Left ventricle myocardium superior (tissue), 1 donor: Measurements from ENCODE around the gene ADCY3. TPM values are rescaled to one million over a fixed set of nuclear protein-coding genes. Genes with fewer than 3 reads are reported as not detected.

Experiments
- ATAC-seq: fragments of 200-7000 bp; cut with Tn5 transposase; one replicate; pipeline ENCODE4 v1.9.1; 2020; ENCODE audit warnings: mild to moderate bottlenecking, moderate library complexity
- DNase-seq: peaks from one replicate; pipeline ENCODE4 v3.0.0-alpha.2; 2020
- intact Hi-C: fragments of 100-400 bp; cut with micrococcal nuclease; formaldehyde crosslinking; loops from one replicate; pipeline ENCODE4 v1.11.0; 2022
- total RNA-seq: library from RNA; stranded (reverse); fragmentation: NEBNext Ultra II Directional; extraction: Animal tissue kit (Norgen Biotek cat#: 25700); gene quantifications from one replicate; pipeline ENCODE4 v1.2.1, GENCODE V29; 2021
- donor health status: DM: no; HTN: yes; CAD: no; lungs with severe emphysema.

ADCY3 gene
- total RNA-seq, 1 donor from 2014 or later: 14.6 TPM

DNA sequence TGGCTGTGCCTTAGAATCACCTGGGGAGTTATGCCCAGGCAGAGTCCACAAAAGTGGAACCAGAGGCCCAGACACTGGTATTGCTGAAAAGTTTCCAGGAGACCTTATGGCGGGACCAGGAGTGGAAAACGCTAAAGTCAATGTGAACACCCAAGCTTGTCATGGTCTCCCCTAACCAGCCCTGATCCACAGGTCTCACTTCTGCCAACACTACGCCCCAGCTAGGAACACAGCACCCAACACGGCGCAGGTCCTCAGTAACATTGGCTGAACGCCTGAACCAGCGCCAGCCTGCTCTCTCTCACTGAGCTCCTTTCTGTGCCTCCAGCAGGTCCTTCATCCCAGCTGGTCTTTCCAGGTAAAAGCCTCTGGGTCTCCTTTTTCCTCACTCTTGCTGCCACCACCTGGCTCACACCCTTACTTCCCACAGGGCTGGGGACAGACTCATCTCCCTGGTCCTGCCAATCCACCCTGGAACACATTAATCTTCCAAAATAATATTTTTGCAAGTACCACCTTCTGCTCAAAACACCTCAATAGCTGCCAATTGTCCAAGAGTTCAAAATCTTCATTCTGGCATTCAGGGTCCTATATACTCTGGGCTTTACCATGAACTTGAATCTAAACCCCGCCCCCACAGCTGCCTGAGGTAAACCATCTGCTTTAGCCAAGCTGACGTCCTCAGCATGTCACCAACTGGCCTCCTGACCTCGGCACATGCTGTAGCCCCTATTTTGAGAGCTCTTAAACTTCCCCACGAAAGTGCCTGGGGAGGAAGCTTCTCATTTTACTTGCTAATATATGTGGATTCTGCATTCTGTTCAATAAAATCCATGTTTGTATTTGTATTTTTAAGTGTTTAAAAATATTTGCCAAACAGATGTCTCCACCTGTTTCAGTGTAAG lies 34.6 kb downstream of the ADCY3 start:
- no peak for DNase-seq

DNA sequence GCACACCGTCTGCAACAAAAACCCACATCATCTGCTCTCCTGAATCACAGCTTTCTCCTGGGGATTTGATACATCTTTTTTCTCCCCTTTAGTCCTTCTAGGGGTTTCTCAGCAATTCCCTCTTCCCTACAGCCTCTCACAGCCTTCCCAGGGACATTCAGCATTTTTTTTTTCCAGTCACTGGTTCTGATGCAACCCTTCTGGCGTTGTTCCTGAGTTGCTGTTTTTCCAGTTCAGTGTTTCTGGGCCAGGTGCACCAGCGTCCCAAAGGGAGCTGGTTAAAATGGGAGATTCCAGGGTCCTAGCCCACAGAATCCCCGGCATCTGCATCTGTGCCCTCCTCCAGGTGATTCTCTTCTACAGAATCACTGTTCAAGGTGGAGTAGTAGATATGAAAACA lies 36.1 kb downstream of the ADCY3 start:
- peak; percentile 80 for ATAC-seq
- intact Hi-C loops: no loop called here

More for the DNA sequence above, 34.6 kb downstream of the ADCY3 start:
- intact Hi-C loops: no loop called here
- no peak for ATAC-seq

DNA sequence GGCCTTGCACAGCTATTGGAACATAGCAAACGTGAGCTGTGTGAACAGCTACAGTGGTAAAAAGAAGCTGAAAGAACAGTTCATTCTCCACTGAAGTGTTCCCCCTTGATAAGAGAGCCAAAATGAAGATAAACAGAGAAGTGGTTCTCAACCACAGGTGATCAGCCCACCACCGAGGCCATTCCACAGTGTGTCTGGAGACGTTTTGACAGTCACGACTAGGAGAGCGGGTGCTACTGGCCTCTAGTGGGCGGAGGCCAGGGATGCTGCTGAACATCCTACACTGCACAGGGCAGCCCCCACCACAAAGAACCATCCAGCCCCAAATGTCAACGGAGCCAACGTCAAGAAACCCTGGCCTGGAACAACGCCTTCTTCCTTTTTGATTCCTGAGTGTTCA lies 38.4 kb downstream of the ADCY3 start:
- no peak for ATAC-seq
- DNase-seq: no peak
- intact Hi-C loops: no loop called here

More for the DNA sequence above, 36.1 kb downstream of the ADCY3 start:
- DNase-seq: no peak

DNA sequence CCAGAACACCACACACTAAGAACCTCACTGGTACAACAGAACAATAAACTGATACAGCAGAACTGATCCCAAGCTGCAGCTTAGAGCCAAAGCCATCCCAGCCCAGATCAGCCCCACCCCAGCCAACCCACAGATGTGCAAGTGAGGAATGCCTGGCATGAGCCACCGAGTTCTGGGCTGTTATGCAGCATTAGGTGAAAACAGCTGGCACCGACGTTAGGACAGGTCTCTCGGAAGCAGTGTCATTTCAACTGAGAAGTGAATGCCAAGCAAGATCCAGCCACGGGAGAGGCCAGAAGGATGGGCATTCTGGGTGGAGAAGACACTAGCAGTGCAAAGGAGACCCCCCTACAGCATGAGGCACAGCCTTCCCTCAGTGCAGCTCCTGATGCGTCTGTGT lies 38.9 kb downstream of the ADCY3 start:
- DNase-seq (no peak), ATAC-seq (no peak)
- intact Hi-C loops: no loop called here

DNA sequence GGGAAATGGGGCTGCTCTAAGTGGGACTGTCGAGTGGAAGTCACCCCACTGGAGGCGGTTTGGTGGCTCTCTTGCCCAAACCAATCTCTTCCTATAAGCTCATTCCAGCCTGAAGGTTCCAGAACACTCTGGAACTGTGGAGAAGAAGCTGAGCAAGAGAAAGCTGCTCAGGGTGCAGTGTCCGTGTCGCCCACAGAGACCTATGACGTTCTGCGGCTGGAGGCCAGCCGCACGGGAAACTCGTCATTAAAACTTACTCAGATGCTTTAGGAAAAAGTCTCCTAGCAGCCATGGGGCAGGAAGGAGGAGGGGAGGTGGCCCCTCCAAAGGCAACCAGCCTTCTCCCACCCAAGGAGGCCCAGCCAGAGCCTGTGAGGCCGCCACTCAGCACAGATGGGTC lies 41.7 kb downstream of the ADCY3 start:
- DNase-seq (no peak), ATAC-seq (no peak)
- intact Hi-C loops: no loop called here

DNA sequence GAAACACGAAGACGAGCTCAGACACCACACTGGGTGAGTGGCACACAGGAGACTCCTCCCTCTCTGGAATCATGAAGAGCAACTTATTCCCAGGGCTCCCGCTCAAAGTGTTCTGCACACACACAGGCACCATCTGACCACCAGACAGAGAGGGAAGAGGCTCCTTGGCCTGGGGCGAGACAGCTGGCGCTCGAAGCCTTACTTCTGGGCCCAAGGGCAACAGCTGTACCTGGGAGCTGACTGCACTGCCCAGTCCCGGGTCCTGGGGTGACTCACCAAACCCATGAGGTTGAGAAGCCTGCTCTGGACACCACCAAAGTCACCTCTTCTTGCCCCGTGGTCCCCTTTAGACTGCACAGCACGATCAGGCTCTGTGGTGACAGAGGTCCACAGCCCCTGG lies 42.4 kb downstream of the ADCY3 start:
- no peak for DNase-seq
- intact Hi-C loops: no loop called here
- ATAC-seq: no peak

DNA sequence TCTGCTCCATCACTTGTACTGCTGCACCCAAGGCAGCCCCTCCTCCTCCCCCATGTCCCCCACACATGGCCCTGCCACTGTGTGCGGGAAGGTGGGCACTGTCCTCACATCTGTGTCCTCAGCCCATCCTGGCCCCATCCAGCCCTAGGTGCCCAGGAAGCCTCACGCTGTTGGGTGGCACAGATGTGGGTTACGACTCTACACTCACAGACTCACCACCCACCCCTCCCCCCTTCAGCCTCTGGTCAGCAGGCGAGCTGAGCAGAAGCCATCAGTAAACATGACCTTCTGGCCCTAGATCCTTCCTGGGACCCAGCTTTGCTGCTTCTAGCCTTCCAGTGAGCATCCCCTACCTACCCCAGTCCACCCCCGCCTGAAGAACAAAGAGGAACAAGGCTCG lies 43.0 kb downstream of the ADCY3 start:
- intact Hi-C loops: no loop called here
- ATAC-seq (no peak), DNase-seq (no peak)

DNA sequence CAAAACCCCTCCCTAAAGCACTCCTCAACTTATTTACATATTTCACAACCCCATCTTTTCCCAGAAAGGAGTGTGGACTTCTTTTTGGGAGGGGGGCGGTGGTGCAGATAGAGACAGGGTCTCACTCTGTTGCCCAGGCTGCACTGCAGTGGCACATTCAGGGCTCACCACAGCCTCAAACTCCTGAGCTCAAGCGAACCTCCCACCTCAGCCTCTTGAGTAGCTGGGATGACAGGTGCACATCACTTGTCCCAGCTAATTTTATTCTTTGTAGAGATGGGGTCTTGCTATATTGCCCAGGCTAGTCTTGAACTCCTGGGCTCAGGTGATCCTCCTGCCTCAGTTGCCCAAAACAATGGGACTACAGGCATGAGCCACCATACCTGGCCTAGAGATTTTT lies 44.1 kb downstream of the ADCY3 start:
- DNase-seq (no peak), ATAC-seq (no peak)
- intact Hi-C loops: no loop called here

DNA sequence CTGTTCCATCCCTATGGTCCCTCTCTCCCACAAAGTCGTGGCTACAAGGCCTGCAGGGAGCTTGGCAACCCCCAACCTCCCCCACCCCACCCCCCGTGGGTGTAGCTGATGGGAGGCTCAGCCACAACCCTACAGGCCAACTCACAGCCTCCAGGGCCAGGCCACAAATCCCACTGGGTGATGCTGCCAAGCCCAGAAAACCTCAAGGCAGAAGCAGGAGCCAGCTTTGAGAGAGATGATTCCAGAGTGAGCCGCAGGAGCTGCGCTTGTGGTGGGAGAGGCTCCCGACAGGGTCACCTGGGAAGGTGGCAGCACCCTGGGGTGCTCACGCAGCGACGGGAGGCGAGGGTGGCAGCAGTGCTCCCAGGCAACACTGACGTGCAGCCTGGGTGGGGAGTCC lies 44.8 kb downstream of the ADCY3 start:
- no peak for DNase-seq
- intact Hi-C loops: no loop called here
- no peak for ATAC-seq

DNA sequence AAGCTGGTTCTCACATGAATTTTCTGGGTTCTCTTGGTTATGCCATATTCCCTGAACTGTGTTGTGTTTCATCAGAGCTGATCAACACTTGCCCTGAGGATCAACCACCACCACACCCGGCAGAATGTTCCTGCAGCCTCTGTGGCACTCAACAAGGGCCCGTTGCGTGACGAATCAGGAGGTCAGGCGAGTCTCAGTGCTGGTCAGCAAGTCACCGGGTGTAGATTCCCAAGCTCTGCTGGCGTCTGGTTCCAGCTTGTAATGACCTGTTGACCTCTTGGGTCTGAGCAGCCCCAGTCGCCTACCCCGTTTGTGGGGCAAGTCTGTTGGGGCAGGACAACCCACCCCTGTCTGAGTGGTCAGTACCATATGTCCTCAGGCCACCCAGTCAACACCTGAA lies 46.0 kb downstream of the ADCY3 start:
- peak; percentile 6 for ATAC-seq
- intact Hi-C loops: no loop called here
- DNase-seq: no peak

DNA sequence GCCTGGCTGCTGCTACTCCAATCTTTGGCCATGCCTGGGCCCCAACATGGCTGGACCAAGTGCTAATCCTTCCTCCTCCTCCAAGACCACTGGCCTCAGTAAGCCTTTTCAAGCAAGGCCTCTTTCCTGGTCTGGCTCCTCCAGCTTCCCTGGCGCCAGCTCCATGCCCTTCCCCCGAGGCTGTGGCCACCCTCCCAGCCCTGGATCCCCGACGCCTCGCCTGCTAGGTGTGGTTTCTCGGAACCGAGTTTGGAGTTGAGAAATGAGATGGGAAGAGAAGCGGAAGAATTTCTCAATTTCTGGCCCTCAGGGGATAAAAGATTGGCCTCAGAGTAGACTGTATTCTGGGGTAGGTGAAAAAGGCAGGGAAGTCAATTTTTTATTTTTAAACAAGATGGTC lies 46.4 kb downstream of the ADCY3 start:
- ATAC-seq (peak; percentile 68), DNase-seq (peak; percentile 62)

DNA sequence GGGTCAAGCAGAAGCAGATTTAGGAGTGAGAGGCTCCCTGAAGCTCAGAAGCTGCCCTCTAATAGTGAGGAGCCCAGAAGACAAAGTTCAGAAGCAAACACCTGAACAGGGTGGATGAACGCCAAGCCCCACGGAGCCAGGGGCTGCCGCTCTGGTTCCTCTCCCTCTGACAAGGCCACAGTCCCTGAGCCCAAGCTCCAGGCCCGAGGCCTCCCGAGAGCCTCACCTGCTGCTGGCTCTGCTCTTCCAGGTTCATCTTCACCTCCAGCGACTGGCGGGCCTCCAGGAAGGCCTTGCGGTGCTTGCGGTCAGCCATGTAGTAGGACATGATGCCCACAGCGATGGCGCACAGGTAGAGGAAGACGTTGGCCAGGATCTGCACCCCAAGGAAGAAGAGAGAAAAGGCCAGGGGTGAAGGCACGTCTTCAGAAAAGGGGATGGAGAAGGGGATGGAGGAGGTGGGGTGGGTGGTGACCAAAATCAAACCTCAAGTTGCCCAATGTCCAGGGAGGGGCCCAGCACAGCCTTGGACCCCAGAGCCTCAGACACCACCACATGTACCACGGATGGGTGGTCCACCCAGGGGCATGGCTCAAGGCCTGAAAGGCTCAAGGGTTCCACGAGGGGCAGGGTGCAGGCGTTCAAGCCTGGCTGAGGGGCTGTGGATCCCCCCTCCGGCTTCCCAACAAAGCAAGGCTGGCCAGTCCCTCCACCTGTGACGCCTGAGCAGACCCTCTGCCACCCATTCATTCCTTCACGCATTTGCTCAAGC lies 47.5 kb downstream of the ADCY3 start:
- ATAC-seq (no peak), DNase-seq (no peak)
- intact Hi-C loops: no loop called here

More for the DNA sequence above, 46.4 kb downstream of the ADCY3 start:
- intact Hi-C loops: no loop called here

DNA sequence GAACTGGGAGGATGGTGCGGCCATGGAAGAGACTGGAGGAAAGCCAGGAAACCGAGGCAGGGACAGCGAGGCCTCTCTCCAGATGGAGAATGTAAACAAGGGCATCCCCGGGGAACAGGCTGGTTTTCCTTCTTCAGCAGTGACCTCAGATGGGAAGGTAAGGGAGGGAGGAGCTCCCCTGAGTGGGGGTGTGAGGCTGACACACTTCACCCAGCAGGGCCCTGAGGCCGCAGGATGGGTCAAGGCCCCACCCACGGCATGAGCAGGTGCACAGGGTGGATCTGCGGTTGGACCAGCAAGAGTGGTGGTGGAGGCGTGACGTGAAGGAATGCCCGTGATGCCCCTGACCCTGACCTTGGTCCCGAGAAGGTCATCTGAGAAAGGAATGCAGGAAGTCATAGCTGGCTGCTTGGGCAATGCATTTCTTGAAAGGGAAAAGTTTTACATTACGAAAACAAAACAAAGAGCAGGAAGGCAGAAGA lies 48.1 kb downstream of the ADCY3 start:
- peak; percentile 61 for ATAC-seq
- no peak for DNase-seq
- intact Hi-C loops: no loop called here

DNA sequence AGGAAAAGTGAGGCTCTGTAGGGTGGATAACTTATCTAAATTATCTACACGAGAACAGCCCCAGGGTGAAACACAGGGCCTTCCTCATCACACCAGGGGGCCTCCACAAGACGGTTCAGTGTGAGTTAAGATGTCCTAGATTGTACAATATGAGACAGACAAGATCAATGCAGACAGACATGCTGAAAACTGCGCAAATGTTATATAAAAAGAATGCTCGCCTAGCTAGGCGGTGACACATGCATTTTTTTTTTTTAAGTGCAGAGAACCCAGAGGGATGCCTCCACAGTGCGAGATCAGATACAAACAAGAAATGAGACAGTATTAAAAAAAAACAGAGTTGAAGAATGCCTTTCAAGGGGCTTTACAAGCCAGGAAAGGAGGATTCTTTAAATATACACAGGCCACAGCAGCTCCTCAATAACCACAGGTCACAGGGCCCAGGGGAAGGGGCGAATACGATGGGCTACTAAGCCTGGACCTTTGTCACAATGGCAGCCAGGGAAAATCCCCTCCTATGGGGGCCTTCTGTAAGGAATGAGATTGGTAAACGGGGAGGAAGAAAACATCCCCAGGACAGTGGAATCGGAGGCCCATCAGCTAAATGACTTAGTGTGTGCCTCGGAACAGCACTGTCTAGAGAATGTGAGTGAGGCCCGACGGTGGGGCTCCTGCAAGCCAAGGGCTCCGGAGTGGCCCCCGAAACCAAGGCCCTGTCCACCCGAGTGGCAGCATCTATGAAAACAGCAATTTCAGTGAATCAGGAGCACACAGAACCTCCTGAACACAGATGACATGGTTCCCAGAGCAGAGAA lies 48.9 kb downstream of the ADCY3 start:
- DNase-seq (no peak), ATAC-seq (no peak)
- intact Hi-C loops: no loop called here

DNA sequence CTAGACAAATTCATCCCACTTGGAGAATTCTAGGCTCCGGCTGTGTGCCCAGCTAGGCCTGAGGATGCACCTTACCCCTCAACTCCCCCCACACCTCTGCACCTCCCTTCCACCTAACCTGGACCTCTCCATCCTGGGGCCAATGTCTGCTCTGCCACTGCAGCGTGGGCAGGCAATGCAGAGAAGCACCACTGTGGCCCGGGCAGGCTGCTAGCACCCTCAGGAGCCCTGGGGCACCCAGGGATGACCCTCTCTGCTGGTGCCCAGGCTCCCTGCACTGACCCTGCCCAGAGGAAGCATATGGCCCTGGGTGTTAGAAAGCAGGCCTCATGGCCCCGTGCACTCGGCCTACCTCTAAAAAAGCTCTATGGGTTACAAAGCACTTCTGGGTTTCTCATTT lies 49.6 kb downstream of the ADCY3 start:
- DNase-seq: no peak
- intact Hi-C loops: no loop called here
- ATAC-seq: no peak

DNA sequence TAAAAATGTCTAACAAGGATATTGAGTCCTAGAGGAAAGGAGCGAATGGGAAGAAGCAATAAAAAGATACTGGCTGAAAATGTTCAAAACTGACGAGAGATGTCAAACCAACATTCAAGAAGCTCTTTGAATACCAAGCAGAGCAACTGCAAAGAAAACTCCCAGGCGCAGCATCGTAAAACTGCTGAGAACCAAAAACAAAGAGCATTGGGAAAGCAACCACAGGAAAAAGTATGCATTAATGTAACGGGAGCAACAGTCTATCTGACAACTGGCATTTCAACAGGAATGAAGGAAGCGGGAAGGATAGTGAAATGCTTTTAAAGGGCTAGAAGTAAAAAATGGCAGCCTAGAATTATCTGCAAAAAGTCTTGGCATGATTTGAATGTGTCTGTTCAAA lies 53.1 kb downstream of the ADCY3 start:
- no peak for ATAC-seq
- no peak for DNase-seq
- intact Hi-C loops: no loop called here

DNA sequence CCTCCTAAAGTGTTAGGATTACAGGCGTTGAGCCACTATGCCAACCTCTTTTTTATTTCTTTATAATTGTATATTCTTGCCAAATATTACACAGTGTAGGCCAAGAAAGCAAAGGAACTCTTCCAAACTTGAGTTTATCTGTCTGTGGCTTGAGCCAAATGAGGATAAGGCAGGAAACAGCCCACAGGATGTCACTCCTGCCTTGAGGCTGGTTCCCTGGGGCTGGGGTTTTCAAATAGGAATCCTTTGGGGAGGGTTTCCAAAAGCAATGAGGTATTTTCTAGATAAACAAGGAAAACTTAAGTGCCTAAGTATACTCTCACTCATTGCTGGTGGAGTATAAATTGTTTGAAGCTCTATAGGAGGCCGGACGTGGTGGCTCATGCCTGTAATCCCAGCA lies 56.4 kb downstream of the ADCY3 start:
- intact Hi-C loops: no loop called here
- DNase-seq (no peak), ATAC-seq (peak; percentile 40)

DNA sequence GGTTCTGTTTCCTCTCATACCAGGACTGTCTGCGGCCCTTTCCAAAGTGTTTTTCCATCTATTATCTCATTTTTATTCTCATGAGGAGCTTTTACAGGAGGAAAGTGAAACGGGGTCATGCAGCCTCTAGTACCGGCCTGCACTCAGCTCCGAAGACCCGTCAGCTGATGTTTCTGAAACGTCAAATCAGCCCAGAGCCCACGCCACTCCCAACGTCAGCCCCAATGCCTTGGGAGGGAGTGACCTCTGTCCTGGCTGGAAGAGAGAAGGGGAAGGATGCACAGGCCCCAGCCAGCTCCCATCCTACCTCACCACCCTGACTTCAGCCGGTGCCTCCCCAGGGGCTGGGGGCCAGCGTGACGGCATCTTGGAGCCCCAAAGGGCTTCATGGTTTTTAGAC lies 58.5 kb downstream of the ADCY3 start:
- ATAC-seq (peak; percentile 82), DNase-seq (peak; percentile 69)
- intact Hi-C loops: no loop called here

DNA sequence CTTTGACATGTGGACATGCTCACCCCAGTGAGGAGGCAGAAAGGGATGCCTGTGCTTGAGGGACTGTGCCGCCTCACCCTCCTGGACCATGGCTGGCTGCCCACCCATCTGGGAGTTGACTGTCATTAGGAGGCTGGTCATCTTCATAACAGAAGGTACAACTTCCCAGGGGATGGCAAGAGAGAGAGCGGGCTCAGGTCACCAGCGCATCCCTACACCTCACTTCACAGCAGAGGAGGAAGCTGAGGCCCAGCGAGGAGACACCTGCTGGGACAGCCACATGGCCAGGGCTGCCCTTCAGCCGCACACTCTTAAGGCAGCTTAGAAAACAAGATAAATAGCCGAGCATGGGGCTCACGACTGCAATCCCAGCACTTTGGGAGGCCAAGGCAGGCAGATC lies 59.4 kb downstream of the ADCY3 start:
- ATAC-seq (no peak), DNase-seq (no peak)
- intact Hi-C loops: no loop called here
